ENCODE measurements around the gene DMD. TPM values are rescaled to one million over a fixed set of nuclear protein-coding genes. Genes with fewer than 3 reads are reported as not detected.

Gene DMD
- total RNA-seq, 1 donor from 2014 or later = 30.6 TPM

GRCh38 chrX:31213941-31214340 is 1997.4 kb downstream of the DMD start:
- DNase-seq (ENCODE audit: low spot score) = no peak
- no peaks in the 10 kb centered on the region for H4K20me1 ChIP-seq (ENCODE audit: low read depth)
- H3K27me3 Mint-ChIP-seq (ENCODE audit: insufficient read depth, low read depth) = no peaks in the 10 kb centered on the region
- no peak overlapping the region for H3K4me3 Mint-ChIP-seq
- H3K27ac ChIP-seq = no peak overlapping the region
- H2AFZ ChIP-seq (replicated peaks) = no peak overlapping the region
- no peak overlapping the region for H3K4me2 ChIP-seq
- H3K9me3 Mint-ChIP-seq = no peaks in the 10 kb centered on the region
- no peaks in the 10 kb centered on the region for H3K79me2 ChIP-seq (ENCODE audit: low read depth)
- no peak overlapping the region for H3K4me3 ChIP-seq
- peaks cover 9% of the 10 kb centered on the region for H3K36me3 Mint-ChIP-seq
- no peak overlapping the region for H3K9ac ChIP-seq
- H3K9me3 ChIP-seq (ENCODE audit: low read depth) = no peaks in the 10 kb centered on the region
- no peaks in the 10 kb centered on the region for H3K36me3 ChIP-seq
- no peaks in the 10 kb centered on the region for H3F3A ChIP-seq (ENCODE audit: low read depth)
- no peaks in the 10 kb centered on the region for H3K4me1 ChIP-seq
- TF ChIP-seq EZH2 (IDR thresholded peaks at IDR 0.05) = no peak
- TF ChIP-seq EZH2phosphoT487 (IDR thresholded peaks at IDR 0.05) = no peak
- peak; percentile 53 for TF ChIP-seq CTCF (IDR thresholded peaks at IDR 0.05)
- no peak overlapping the region for H3K27ac Mint-ChIP-seq
- H3K4me1 Mint-ChIP-seq = peaks cover 6% of the 10 kb centered on the region
- H3K27me3 ChIP-seq = no peaks in the 10 kb centered on the region

DNA sequence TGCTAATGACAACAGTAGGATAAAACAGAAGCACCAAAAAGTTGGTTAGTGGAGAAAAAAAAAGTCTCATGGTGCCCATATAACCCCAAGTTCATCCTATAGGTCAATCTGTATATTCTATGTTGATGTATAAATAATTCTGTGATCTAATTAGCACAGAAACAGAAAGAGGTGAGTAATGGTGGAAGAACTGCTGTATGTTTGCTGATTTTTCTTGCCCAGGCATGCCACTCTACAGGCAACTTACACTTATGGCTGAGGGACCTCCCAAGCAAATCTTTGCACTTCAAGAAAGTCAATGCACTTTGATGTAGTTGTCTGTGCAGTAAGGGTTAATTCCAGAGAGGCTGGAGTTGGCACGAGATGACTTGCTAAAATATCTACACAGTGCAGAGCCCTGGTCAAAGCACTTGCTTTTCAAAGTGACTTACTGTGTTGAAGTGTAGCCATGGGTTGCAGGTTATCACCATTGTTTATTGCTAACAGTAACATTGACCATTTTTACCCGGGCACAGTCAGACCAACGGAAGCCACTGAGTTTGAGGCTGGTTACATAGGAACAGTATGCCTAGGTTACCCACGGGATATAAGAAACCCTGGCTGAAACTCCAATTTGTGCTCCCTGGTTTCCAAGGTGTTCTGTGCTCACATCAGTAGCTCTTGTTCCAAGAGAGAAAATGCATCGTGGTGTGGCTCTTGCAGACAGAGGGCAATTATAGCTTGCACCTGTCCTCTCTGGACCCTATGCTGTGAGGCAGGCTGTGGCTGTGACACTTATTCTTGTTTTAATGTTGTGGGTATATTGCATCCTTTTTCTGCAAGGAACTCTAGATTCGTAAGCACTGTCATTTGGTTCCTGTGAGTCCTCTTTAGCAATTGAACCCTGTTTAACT is 1998.2 kb downstream of the DMD start:
- no peaks in the 10 kb centered on the region for H3K4me1 ChIP-seq
- DNase-seq (ENCODE audit: low spot score) = no peak
- no peaks in the 10 kb centered on the region for H3K9me3 Mint-ChIP-seq
- TF ChIP-seq EZH2 (IDR thresholded peaks at IDR 0.05) = no peak
- no peak for TF ChIP-seq EZH2phosphoT487 (IDR thresholded peaks at IDR 0.05)
- TF ChIP-seq CTCF (IDR thresholded peaks at IDR 0.05) = no peak
- peaks cover 3% of the 10 kb centered on the region for H3K36me3 ChIP-seq
- H3K4me3 ChIP-seq = no peak overlapping the region
- peaks cover 6% of the 10 kb centered on the region for H3K4me1 Mint-ChIP-seq
- no peak overlapping the region for H3K9ac ChIP-seq
- H3F3A ChIP-seq (ENCODE audit: low read depth) = no peaks in the 10 kb centered on the region
- H3K36me3 Mint-ChIP-seq = peaks cover 13% of the 10 kb centered on the region
- no peak overlapping the region for H2AFZ ChIP-seq (replicated peaks)
- no peaks in the 10 kb centered on the region for H4K20me1 ChIP-seq (ENCODE audit: low read depth)
- no peak overlapping the region for H3K4me2 ChIP-seq
- no peaks in the 10 kb centered on the region for H3K27me3 ChIP-seq
- no peak overlapping the region for H3K27ac Mint-ChIP-seq
- H3K4me3 Mint-ChIP-seq = no peak overlapping the region
- no peaks in the 10 kb centered on the region for H3K27me3 Mint-ChIP-seq (ENCODE audit: insufficient read depth, low read depth)
- H3K79me2 ChIP-seq (ENCODE audit: low read depth) = no peaks in the 10 kb centered on the region
- H3K9me3 ChIP-seq (ENCODE audit: low read depth) = no peaks in the 10 kb centered on the region
- no peak overlapping the region for H3K27ac ChIP-seq

GRCh38 chrX:31209005-31209628 is 2002.2 kb downstream of the DMD start:
- Histone ChIP-seq H3K9ac (no peak overlapping the region), H4K20me1 (ENCODE audit: low read depth) (no peaks in the 10 kb centered on the region), H3K27me3 (no peaks in the 10 kb centered on the region), H3K4me1 (no peaks in the 10 kb centered on the region), H3K4me2 (no peak overlapping the region), H2AFZ (replicated peaks) (no peak overlapping the region), H3K9me3 (ENCODE audit: low read depth) (no peaks in the 10 kb centered on the region), H3K4me3 (no peak overlapping the region), H3F3A (ENCODE audit: low read depth) (no peaks in the 10 kb centered on the region), H3K36me3 (peaks cover 7% of the 10 kb centered on the region), H3K79me2 (ENCODE audit: low read depth) (no peaks in the 10 kb centered on the region), H3K27ac (no peak overlapping the region)
- Mint-ChIP-seq H3K27ac (no peak overlapping the region), H3K4me1 (peaks cover 6% of the 10 kb centered on the region), H3K9me3 (peaks cover 3% of the 10 kb centered on the region), H3K4me3 (no peak overlapping the region), H3K36me3 (peaks cover 16% of the 10 kb centered on the region), H3K27me3 (ENCODE audit: insufficient read depth, low read depth) (no peaks in the 10 kb centered on the region)
- TF ChIP-seq EZH2phosphoT487 (IDR thresholded peaks at IDR 0.05) (no peak), CTCF (IDR thresholded peaks at IDR 0.05) (no peak), EZH2 (IDR thresholded peaks at IDR 0.05) (no peak)
- DNase-seq (ENCODE audit: low spot score) = no peak

All from neural progenitor cell (in vitro differentiated cells).